IPS-11a (cell line): ENCODE measurements around the gene ARHGEF40.

Experiments used
- H3K4me3 ChIP-seq: one replicate; pipeline ENCODE4 v1.5.1; 2013; ENCODE audit warnings: low read depth, low read length, control low read depth

ARHGEF40 gene

GRCh38 chr14:21109377-21110138 is 39.5 kb downstream of the ARHGEF40 start:
- no peak overlapping the region for H3K4me3 ChIP-seq

- H3K4me3 ChIP-seq: no peak overlapping the region
These were observed 42.2 kb downstream of the ARHGEF40 start for GRCh38 chr14:21112255-21112654.

- H3K4me3 ChIP-seq: no peak overlapping the region
These were observed 43.3 kb downstream of the ARHGEF40 start for GRCh38 chr14:21113369-21113768.

DNA sequence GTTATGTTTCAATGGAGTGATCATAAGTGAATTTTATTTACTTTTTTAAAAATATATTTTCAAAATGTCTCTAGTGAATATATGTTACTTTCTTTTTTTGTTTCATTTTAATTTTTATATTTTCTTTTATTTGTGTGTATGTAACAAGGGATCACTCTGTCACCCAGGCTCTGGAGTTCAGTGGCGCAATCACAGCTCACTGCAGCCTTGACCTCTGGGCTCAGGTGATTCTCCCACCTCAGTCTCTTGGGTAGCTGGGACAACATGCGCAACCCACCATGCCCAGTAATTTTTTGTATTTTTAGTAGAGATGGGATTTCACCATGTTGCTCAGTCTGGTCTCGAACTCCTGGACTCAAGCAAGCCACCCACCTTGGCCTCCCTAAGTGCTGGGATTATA is 48.8 kb downstream of the ARHGEF40 start:
- no peak overlapping the region for H3K4me3 ChIP-seq

- no peak overlapping the region for H3K4me3 ChIP-seq
These were observed 50.6 kb downstream of the ARHGEF40 start for GRCh38 chr14:21120686-21121085.

- H3K4me3 ChIP-seq: no peak overlapping the region
These were observed 51.0 kb downstream of the ARHGEF40 start for GRCh38 chr14:21121122-21121521.

GRCh38 chr14:21123429-21123828 is 53.3 kb downstream of the ARHGEF40 start:
- H3K4me3 ChIP-seq: no peak overlapping the region

DNA sequence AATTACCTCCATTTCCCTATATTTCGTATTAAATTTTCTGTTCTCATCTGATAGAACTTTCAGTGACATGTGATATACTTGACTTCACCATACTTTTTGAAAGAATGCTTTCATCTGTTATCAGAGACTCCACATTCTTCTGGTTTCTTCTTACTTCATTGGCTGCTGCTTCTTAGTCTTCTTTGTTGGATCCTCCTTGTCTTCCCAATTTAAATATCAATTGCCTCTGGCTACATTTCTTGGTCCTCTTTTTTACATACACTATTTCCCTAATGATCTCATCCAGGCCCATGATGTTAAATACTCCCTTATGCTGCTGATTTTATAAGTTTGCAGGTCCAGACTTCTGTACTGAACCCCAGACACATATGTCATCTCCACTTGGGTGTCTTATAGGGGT is 63.8 kb downstream of the ARHGEF40 start:
- H3K4me3 ChIP-seq: no peak overlapping the region

GRCh38 chr14:21136024-21136423 is 65.9 kb downstream of the ARHGEF40 start:
- no peak overlapping the region for H3K4me3 ChIP-seq
